RPMI7951 (cell line): ENCODE data around the gene PHAF1. TPM values are rescaled to one million over a fixed set of nuclear protein-coding genes. Genes with fewer than 3 reads are reported as not detected.

Source experiments
- DNase-seq: peaks from one replicate; pipeline ENCODE4 v3.0.0-alpha.2; 2012; ENCODE audit warnings: low read depth
- total RNA-seq: library from RNA; depleted of rRNA; stranded (reverse); fragments of >200 nt; shearing (Covaris generic); gene quantifications from 2 replicates; pipeline ENCODE4 v1.2.3, GENCODE V29; 2014

The PHAF1 gene
- total RNA-seq, 1 experiment from 2014 or later: 18.0 TPM

DNA sequence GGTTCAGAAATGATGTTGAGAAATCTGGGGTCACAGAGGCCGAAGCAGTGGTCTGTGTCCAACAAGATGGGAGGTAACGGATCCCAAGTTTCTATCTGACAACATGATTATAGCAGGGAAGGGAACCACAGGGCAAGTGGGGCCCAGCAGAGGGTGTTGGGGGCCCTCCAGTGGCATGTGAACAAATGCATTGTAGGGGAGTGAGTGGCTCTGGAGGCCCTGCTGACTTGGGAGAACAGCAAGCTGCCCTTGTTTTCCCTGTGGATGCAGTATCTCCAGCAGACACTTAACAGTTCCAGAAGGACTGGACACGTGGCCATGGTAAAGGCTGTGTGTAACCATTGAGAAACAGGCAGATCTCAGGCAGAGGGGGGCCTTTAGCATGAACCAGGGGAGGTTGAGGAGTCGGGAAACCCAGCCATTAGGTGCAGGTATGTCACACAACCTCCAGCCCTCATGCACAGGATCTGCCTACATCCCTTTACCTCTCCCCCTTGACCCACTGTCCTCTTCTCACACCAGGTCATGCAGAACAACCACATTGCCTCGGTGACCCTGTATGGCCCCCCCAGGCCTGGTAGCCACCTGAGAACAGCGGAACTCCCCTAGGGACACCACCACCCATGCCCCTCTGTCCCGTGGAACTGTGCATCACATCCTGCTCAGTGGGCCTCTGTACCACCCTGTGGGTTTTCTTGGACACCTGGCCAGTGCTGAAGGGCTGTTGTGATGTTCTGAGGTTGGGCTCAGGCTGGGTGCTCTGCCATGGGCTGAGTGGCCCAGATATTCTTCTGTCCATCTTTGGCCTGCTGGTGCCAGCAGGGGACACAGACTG, 37.0 kb downstream of the PHAF1 start:
- DNase-seq: no peak

- DNase-seq: no peak
These were observed 37.8 kb downstream of the PHAF1 start for GRCh38 chr16:67147437-67148140.

- DNase-seq: no peak
These were observed 38.5 kb downstream of the PHAF1 start for GRCh38 chr16:67148221-67148620.

- DNase-seq: no peak
These were observed 39.0 kb downstream of the PHAF1 start for GRCh38 chr16:67148656-67149275.

- DNase-seq: no peak
These were observed 39.7 kb downstream of the PHAF1 start for GRCh38 chr16:67149276-67150046.

GRCh38 chr16:67150047-67150832, 40.5 kb downstream of the PHAF1 start:
- peak; percentile 62 for DNase-seq

DNA sequence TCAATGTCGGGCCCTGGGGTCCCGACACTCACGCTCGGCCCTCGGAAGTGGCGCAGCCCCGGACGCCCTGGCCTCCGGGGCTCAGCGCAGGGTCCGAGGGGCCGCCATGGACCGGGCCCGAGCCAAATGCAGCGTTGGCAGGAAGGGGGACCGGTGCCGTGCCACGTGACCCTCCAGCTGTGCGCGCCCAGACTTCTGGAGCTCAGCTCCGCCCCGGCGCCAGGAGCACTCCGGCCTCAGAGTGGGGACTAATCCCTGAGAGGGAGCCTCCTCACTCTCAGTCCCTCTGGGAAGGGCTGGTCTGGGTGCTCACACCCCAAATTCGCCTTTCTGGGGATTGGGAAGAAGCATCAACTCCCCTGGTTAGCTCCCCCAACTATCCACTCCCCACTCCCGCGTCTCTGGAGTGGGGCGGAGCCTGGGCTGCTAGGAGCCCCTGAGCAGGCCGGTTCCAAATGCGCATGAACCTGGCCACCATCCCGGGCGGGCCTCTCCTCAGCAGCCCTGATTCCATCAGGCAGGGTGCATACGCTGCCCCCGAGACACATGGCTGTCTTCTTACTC, 41.2 kb downstream of the PHAF1 start, which contains the start of gene B3GNT9:
TSS of gene B3GNT9 (minus strand) at position 166 of the 564 bp plus-strand sequence. CDS start 513 bp downstream, outside the sequence.
- peak; percentile 74 for DNase-seq

DNA sequence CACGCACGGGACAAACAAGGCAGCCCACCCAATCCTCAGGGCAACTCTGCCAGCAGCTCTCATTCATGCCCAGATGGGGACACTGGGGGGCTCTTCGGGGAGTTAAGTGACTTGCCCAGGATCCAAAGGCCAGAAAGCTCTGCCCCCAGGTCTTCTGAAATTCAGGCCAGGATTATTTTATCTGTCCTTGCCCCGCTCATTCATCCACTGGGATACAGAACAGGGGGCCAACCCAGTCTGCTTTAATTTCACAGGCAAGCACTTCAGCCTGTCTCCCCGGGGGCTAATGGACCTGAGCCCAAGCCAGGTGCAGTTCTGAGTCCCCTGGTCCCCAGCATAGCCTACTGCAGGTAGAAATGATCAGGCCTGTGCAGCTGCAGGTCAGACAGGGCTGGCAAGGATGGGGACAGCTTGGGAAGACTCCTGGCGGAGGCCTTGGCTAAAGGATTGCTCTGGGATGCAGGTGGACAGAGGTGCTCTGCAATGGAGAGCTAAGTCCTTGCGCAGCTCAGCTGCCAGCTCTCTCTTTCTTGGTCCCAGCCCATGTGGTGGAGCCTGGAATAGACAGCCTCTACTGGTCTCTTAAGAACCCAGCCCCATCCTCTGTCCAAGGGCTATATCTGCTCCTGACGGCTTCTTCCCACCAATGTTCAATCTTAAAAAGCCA, 41.8 kb downstream of the PHAF1 start:
- DNase-seq: no peak

GRCh38 chr16:67154578-67155294, 45.0 kb downstream of the PHAF1 start:
- DNase-seq: no peak

GRCh38 chr16:67155295-67156142, 45.8 kb downstream of the PHAF1 start:
- peak; percentile 56 for DNase-seq

GRCh38 chr16:67156143-67156844, 46.6 kb downstream of the PHAF1 start:
- DNase-seq: no peak

- no peak for DNase-seq
These were observed 47.5 kb downstream of the PHAF1 start for GRCh38 chr16:67157106-67157748.

DNA sequence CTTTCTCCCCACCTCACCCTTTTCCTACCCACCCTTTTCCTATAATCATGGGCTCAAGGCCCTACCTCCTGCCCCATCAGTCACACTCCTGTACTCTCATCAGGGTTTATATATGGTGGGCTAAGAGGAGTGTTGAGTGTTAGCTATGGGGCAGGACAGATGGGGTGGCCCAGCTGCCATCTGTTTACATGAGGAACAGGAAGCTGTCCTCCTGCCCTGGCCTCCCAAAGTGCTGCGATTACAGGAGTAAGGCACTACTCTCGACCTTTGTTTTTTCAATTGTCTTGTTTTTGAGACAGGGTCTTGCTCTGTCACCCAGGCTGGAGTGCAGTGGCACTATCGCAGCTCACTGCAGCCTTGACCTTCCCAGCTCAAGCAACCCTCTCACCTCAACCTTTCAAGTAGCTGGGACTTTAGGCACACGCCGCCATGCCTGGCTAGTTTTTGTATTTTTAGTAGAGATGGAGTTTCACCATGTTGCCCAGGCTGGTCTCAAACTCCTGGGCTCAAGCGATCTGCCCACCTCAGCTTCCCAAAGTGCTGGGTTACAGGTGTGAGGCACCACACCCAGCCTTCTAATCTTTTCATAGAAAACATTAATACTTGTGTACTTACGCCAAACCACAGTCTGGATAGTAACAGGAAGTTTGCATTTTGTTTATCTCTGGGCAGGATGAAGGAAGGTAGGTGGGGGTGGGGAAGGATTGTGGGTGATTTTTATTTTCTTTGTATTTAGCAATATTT, 48.3 kb downstream of the PHAF1 start:
- no peak for DNase-seq

DNA sequence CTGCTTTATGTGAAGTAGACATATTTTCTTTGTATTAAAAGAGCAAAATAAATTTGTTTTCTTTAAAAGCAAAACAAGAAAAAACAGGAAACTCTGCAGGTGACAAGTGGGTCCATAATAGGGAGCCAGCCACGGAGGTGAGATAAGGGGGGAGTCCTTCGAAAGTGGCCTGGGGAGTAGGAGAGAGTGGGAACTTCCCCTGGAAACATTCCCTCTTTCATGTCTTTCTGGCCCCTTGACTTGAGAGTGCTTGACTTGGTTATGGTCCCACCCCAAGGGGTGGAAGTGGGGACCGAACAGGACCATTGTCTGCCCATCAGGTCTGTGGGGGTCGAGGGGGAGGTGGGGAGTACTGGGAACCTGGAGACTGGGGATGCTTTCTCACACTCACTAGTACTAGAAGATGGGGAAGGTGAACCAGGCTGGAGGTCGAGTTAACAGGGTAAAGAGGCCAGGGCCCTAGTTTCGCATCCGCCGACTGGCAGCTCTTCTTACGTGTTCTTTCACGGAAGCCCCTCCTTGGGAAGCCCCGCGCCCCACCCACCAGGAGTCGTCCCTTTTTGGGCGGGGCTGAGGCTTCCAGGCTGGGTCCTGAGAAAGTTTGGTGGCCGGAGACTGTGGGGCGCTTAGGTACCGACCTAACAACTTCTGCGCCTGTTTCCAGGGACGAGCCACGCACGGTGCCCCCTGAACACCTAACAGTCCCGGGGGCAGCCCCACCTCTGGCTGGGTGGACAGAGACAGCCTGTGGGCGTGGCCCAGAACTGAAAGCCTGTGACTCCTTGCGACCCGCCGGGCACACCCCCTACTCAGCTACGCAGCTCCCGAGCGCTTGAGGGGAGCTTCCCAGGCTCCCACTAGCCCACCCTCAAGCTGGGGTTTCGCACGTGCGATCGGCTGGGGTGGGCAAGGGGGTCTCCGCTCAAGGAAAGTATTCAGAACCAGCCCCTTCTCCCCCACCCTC, 49.2 kb downstream of the PHAF1 start:
- peak; percentile 51 for DNase-seq

GRCh38 chr16:67161595-67162058, 51.9 kb downstream of the PHAF1 start:
- no peak for DNase-seq
